Heart right ventricle (tissue), 16 donors: ENCODE results near the gene BARD1. TPM values are rescaled to one million over a fixed set of nuclear protein-coding genes. Genes with fewer than 3 reads are reported as not detected.

Experiments used
- ATAC-seq, 8 donors: fragments of 200-7000 bp; cut with Tn5 transposase; one replicate each; pipeline ENCODE4 v1.9.1; 2020; ENCODE audit warnings: mild to moderate bottlenecking in 8 of 8, moderate library complexity in 8 of 8, moderate number of reproducible peaks in 1 of 8
- DNase-seq, 2 donors: peaks; one replicate each; pipeline ENCODE4 v3.0.0-alpha.2; 2020
- H3K27ac ChIP-seq, 10 donors: fragments of 200-600 bp; sonication (generic) in 2 of 10; one replicate each; pipeline versions ENCODE4 v1.5.0 to v1.8.0; 2020 to 2022; ENCODE audit warnings: mild to moderate bottlenecking in 3 of 10
- H3K27me3 ChIP-seq, 7 donors: fragments of 200-600 bp; one replicate each; pipeline ENCODE4 v1.8.0; 2021 to 2022; ENCODE audit warnings: mild to moderate bottlenecking in 2 of 7
- H3K36me3 ChIP-seq, 9 donors: fragments of 200-600 bp; sonication (generic) in 1 of 9; one replicate each; pipeline versions ENCODE4 v1.5.0 to v1.8.0; 2020 to 2022; ENCODE audit warnings: mild to moderate bottlenecking in 2 of 9
- H3K4me1 ChIP-seq, 9 donors: fragments of 200-600 bp; sonication (generic) in 1 of 9; one replicate each; pipeline versions ENCODE4 v1.5.0 to v1.8.0; 2020 to 2022; ENCODE audit warnings: mild to moderate bottlenecking in 4 of 9
- H3K4me3 ChIP-seq, 10 donors: fragments of 200-600 bp; sonication (generic) in 2 of 10; one replicate each; pipeline versions ENCODE4 v1.5.0 to v1.8.0; 2020 to 2022; ENCODE audit warnings: mild to moderate bottlenecking in 7 of 10, moderate library complexity in 2 of 10
- H3K9me3 ChIP-seq, 11 donors: fragments of 200-600 bp in 10 of 11; sonication (generic) in 2 of 11; one replicate each; pipeline versions ENCODE4 v1.5.0 to v1.8.0; 2013 to 2022; ENCODE audit warnings: mild to moderate bottlenecking in 2 of 11, control low read depth in 1 of 11, moderate library complexity in 1 of 11
- WGBS, 2 donors: extraction: QIAGEN DNeasy Blood & Tissue Kit; methylation state at CpG; one replicate each; pipeline ENCODE4 v1.1.7; 2013; ENCODE audit warnings: inconsistent platforms in 1 of 2; 5-methylcytosine and 5-hydroxymethylcytosine counted together
- intact Hi-C, 10 donors: fragments of 100-400 bp; cut with DNase I; formaldehyde crosslinking; loops; one replicate each; pipeline versions ENCODE4 v1.11.1 to v1.14.2; 2022
- polyA plus RNA-seq, 2 donors: library from polyadenylated mRNA; stranded (reverse); fragments of 200-250 nt; gene quantifications; one replicate each; pipeline ENCODE4 v1.2.3, GENCODE V29; 2013
- total RNA-seq, 10 donors: library from RNA; stranded (reverse); fragmentation: NEBNext Ultra II Directional in 3 of 10; extraction: Animal tissue kit (Norgen Biotek cat#: 25700) in 3 of 10; gene quantifications; one replicate each; pipeline versions ENCODE4 v1.2.1 to v1.2.4, GENCODE V29; 2021 to 2023
- TF ChIP-seq, protein P1 (sequence below), 9 donors: fragments of 200-600 bp; sonication (generic) in 2 of 9; IDR thresholded peaks; one replicate each; pipeline versions ENCODE4 v1.5.0 to v1.8.0; 2021 to 2022; ENCODE audit warnings: antibody characterized with exemption in 9 of 9, mild to moderate bottlenecking in 5 of 9, moderate library complexity in 1 of 9
- donor health status: Arrhythmogenic right ventricular cardiomyopathy.
- donor health status: ischemic (EF 13 %, LVEDD 7.1; RV severe dilation, severe dysfunction).
- donor health status: healthy with polysubstance abuse.
- donor health status: DM: no; HTN: yes; CAD: no.
- donor health status: DM: no; HTN: no; CAD: no.
- donor health status: ischemic (EF 25% LVEDD 6.9; RV normal size, moderate dysfunction).
- donor health status: ischemic (EF 25% LVEDD 5.7; RV mildly dilated, moderate dysfunction).
- donor health status: healthy.
- donor health status: DM: yes; HTN: yes; CAD: no.
- donor health status: Ischemic cardiomyopathy.
- donor health status: ischemic (EF 35%, LVEDD 5.7; RV mildly dilated, moderate dysfunction).
- donor health status: nonischemic (EF 11% LVEDD 7.7; RV severe dilation, severe dysfunction).
- donor health status: DM: yes; HTN: yes; CAD: no.
- donor health status: PGD.
- donor health status: ischemic (EF 29% LVEDD 5.4; RV normal size, mild dysfunction).
- donor health status: nonischemic (EF 23%, LVEDD 6.1; RV moderate dilation, normal function).

BARD1 gene
- total and polyA plus RNA-seq, 12 donors = 1.4 to 15.5 (median 8.7) TPM

DNA sequence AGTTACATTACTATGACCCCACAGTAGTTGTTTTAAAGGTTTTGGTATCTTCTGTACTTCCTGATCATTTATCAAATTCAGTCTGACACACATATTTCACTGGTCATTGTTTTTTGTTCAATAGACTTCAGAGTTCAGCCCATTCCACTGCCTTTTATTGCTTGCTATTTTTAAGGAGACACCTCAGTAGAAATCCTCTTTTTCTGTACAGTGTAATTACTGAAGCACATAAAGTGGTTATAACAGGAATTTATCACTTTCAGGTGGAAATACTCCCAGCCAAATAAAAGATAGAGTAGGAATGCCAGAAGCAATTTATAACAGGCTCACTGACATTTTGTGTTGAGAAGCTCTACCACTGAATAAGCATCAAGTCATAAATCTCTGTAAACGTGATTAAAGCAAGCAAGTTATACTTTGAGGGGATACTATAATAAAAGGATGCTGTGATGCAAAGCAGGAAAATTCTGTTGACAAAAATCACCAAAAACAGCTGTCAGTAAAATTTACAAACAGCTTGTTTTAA, 6.6 kb upstream of the BARD1 start:
- Histone ChIP-seq H3K4me1 (no peaks in the 10 kb centered on the region), H3K36me3 (no peaks in the 10 kb centered on the region), H3K9me3 (no peaks in the 10 kb centered on the region), H3K4me3 (no peak overlapping the region), H3K27me3 (no peaks in the 10 kb centered on the region), H3K27ac (no peak overlapping the region)
- DNase-seq (no peak), ATAC-seq (no peak)
- intact Hi-C loops = no loop called here
- WGBS, 2 donors = 47 to 58% methylated on average over 1 of the region's 1 CpG
- TF ChIP-seq, protein P1, sequence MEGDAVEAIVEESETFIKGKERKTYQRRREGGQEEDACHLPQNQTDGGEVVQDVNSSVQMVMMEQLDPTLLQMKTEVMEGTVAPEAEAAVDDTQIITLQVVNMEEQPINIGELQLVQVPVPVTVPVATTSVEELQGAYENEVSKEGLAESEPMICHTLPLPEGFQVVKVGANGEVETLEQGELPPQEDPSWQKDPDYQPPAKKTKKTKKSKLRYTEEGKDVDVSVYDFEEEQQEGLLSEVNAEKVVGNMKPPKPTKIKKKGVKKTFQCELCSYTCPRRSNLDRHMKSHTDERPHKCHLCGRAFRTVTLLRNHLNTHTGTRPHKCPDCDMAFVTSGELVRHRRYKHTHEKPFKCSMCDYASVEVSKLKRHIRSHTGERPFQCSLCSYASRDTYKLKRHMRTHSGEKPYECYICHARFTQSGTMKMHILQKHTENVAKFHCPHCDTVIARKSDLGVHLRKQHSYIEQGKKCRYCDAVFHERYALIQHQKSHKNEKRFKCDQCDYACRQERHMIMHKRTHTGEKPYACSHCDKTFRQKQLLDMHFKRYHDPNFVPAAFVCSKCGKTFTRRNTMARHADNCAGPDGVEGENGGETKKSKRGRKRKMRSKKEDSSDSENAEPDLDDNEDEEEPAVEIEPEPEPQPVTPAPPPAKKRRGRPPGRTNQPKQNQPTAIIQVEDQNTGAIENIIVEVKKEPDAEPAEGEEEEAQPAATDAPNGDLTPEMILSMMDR (IDR thresholded peaks at IDR 0.05) = no peak

DNA sequence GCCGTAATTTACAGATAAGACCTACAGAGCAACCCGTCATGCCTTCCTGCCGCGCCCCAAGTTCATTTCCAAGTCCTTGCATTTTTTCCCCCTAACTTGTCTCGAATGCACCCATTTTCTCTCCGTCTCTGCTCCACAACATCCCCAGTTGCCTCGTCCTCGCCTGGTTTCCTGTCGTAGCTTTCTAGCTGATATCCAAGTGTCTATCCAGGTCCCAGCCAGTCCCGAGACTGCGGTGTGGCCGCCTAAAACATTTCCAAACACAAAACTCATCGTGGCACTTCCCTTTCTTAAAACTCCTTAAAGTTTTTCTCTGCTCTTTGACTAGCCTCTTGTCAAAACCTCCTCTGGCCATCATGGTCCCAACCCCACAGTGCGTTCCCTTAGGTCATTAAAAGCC, 1.2 kb upstream of the BARD1 start:
- peaks cover 0 to 34% (median 14%) of the 10 kb centered on the region in 9 donors for H3K4me1 ChIP-seq
- no peak for DNase-seq
- no peaks in the 10 kb centered on the region for H3K9me3 ChIP-seq
- H3K4me3 ChIP-seq = peak overlapping the region in 9 of 10 donors; percentile 51 to 94 (median 92)
- no peaks in the 10 kb centered on the region for H3K27me3 ChIP-seq
- intact Hi-C loops = no loop called here
- ATAC-seq = no peak
- H3K27ac ChIP-seq = peak overlapping the region in 3 of 10 donors; percentile 66 to 94 (median 89)
- no peaks in the 10 kb centered on the region for H3K36me3 ChIP-seq
- 44 to 45% methylated on average over 14 of the region's 14 CpGs for WGBS, 2 donors
- TF ChIP-seq, protein P1 (IDR thresholded peaks at IDR 0.05) = no peak

DNA sequence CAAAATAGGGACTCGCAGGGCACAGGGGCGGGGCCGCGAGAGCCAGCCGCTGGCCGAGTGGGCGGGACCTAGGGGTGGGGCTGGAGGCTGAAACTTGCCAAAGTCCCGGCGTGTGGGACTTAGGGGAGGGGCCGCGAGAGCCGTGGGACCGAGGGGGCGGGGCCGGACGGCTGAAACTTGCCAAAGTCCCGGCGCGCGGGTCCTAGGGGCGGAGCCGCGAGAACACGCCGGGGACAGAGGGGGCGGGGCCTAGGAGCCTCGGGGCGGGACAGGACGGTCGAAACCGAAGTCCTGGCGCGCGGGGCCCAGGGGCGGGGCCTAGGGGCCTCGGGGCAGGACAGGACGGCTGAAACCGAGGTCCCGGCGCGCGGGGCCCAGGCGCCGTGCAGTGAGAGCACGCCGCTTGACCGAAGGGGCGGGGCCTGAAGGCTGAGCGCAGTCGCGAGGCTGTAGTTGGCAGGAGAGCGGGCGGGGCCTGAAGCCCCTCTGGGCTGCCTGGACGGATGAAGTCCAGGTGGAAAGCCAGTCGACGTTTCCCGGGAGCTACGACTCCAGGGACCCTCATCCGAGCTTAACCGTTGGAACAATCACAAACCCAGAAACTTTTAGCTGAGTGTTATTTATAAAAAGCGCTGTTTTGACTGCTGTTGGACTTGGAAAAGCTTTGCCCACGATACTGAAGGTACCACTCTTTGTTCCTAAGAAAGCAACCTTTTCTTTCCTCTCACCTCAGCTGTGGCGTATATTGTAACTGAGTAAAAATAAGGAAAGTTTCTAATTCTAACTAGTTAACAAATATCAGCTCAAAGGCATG, 475 bp upstream of the BARD1 start:
- Histone ChIP-seq H3K4me3 (peak overlapping the region; percentile 51 to 94 (median 90)), H3K36me3 (no peaks in the 10 kb centered on the region), H3K27me3 (no peaks in the 10 kb centered on the region), H3K4me1 (peaks cover 0 to 36% (median 14%) of the 10 kb centered on the region in 9 donors), H3K27ac (peak overlapping the region in 9 of 10 donors; percentile 77 to 94 (median 89)), H3K9me3 (no peaks in the 10 kb centered on the region)
- DNase-seq (peak; percentile 99 to 100), ATAC-seq (peak; percentile 96 to 99 (median 97))
- TF ChIP-seq, protein P1 (IDR thresholded peaks at IDR 0.05) = no peak
- intact Hi-C loops = no loop called here
- 1% methylated on average over 59 to 63 of the region's 63 CpGs for WGBS, 2 donors

DNA sequence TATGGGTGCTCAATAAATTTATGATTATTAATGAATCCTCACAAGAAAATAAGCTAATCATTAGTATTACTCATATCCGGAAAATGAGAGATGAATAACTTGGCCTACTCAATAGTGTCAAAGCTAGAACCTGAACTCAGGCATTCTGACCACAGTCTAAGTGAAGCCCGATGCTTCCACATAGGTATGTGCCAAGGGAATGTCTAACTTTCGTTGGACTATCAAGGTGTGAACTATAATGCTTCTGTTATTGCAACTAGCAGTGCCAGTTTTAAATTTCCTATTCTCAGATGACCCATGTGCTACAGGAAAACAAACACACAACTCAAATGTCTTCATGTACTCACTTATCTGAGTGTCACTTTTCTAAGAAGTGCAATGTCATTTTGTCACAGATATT, 1.8 kb downstream of the BARD1 start:
- ATAC-seq (no peak), DNase-seq (no peak)
- H3K27me3 ChIP-seq = no peaks in the 10 kb centered on the region
- TF ChIP-seq, protein P1 (IDR thresholded peaks at IDR 0.05) = no peak
- no peaks in the 10 kb centered on the region for H3K36me3 ChIP-seq
- peaks cover 0 to 36% (median 14%) of the 10 kb centered on the region in 9 donors for H3K4me1 ChIP-seq
- 8 to 23% methylated on average over 3 of the region's 3 CpGs for WGBS, 2 donors
- no peaks in the 10 kb centered on the region for H3K9me3 ChIP-seq
- peak overlapping the region; percentile 51 to 94 (median 90) for H3K4me3 ChIP-seq
- H3K27ac ChIP-seq = peak overlapping the region in 8 of 10 donors; percentile 18 to 94 (median 89)
- intact Hi-C loops = no loop called here
